IMR-90 (cell line): Measurements from ENCODE around the gene PCSK5. TPM values are rescaled to one million over a fixed set of nuclear protein-coding genes. Genes with fewer than 3 reads are reported as not detected.

Experiments
- ATAC-seq: fragments of 200-7000 bp; cut with Tn5 transposase; 2 replicates; pipeline ENCODE4 v1.9.1; 2020; ENCODE audit warnings: low read depth, mild to moderate bottlenecking, moderate library complexity
- BruUV-seq: library from RNA; stranded (reverse); fragments of 400-500 nt; replicated peaks from 2 replicates; lab custom pipeline; 2021; lab: Mats Ljungman, UMichigan
- CTCF ChIA-PET: fragments of 300-600 bp; formaldehyde crosslinking; extraction: SDS; loops from one replicate; lab custom pipeline; 2021; ENCODE audit warnings: antibody characterized with exemption; lab: Yijun Ruan, JAX
- POLR2A ChIA-PET: fragments of 300-600 bp; sonication (Branson Sonifier 250); formaldehyde crosslinking; loops from one replicate; lab custom pipeline; 2022; ENCODE audit warnings: antibody characterized with exemption; ENCODE audit not compliant: unreplicated experiment; lab: Charles Lee
- DNase-seq: peaks from one replicate; pipeline ENCODE4 v3.0.0; 2013
- H2AFZ ChIP-seq: replicated peaks from 2 replicates; pipeline ENCODE3; 2013; ENCODE audit warnings: low read length, mild to moderate bottlenecking; ENCODE audit not compliant: poor library complexity
- H2AK5ac ChIP-seq: 2 replicates; pipeline ENCODE4 v1.6.1; 2013; ENCODE audit warnings: low read depth, low read length, inconsistent platforms
- H2AK9ac ChIP-seq: replicated peaks from 2 replicates; pipeline ENCODE3; 2013; ENCODE audit warnings: mild to moderate bottlenecking, low read depth, low read length, moderate library complexity; ENCODE audit not compliant: poor library complexity
- H2BK120ac ChIP-seq: 2 replicates; pipeline ENCODE4 v1.6.1; 2013; ENCODE audit warnings: low read depth, low read length, inconsistent platforms
- H2BK15ac ChIP-seq: 3 replicates; pipeline ENCODE4 v1.6.1; 2013; ENCODE audit warnings: low read depth, low read length, inconsistent platforms
- H2BK20ac ChIP-seq: 2 replicates; pipeline ENCODE4 v1.6.1; 2013; ENCODE audit warnings: low read depth, mild to moderate bottlenecking, inconsistent platforms, low read length, moderate library complexity
- H2BK5ac ChIP-seq: 2 replicates; pipeline ENCODE4 v1.6.1; 2013; ENCODE audit warnings: mild to moderate bottlenecking, low read depth, low read length, inconsistent platforms; ENCODE audit not compliant: poor library complexity, severe bottlenecking
- H3K14ac ChIP-seq: replicated peaks from 2 replicates; pipeline ENCODE4 v1.6.1; 2013; ENCODE audit warnings: low read depth, low read length, inconsistent platforms
- H3K18ac ChIP-seq: 2 replicates; pipeline ENCODE4 v1.6.1; 2013; ENCODE audit warnings: low read depth, low read length, control low read depth
- H3K23ac ChIP-seq: 2 replicates; pipeline ENCODE4 v1.6.1; 2013; ENCODE audit warnings: low read depth, low read length, inconsistent platforms
- H3K27ac ChIP-seq: 2 replicates; pipeline ENCODE4 v1.5.1; 2013; ENCODE audit warnings: mild to moderate bottlenecking, control low read depth, low read length; ENCODE audit not compliant: insufficient read depth
- H3K27me3 ChIP-seq: 2 replicates; pipeline ENCODE4 v1.6.1; 2013; ENCODE audit warnings: low read length; ENCODE audit not compliant: control insufficient read depth, insufficient read depth
- H3K36me3 ChIP-seq: 2 replicates; pipeline ENCODE4 v1.6.1; 2013; ENCODE audit warnings: low read length, mixed read lengths; ENCODE audit not compliant: control insufficient read depth, insufficient read depth
- H3K4ac ChIP-seq: 2 replicates; pipeline ENCODE4 v1.6.1; 2013; ENCODE audit warnings: low read depth, low read length, inconsistent platforms
- H3K4me1 ChIP-seq: 2 replicates; pipeline ENCODE4 v1.6.1; 2013; ENCODE audit warnings: low read length, mixed read lengths; ENCODE audit not compliant: control insufficient read depth, insufficient read depth
- H3K4me2 ChIP-seq: 2 replicates; pipeline ENCODE4 v1.6.1; 2013; ENCODE audit warnings: low read depth, mild to moderate bottlenecking, control low read depth, low read length, moderate library complexity
- H3K4me3 ChIP-seq: 2 replicates; pipeline ENCODE4 v1.5.1; 2013; ENCODE audit warnings: low read depth, mild to moderate bottlenecking, control low read depth, low read length, moderate library complexity; ENCODE audit not compliant: insufficient read depth
- H3K56ac ChIP-seq: 2 replicates; pipeline ENCODE4 v1.6.1; 2013; ENCODE audit warnings: low read length, inconsistent platforms; ENCODE audit not compliant: insufficient read depth; ENCODE audit errors: extremely low read depth
- H3K79me1 ChIP-seq, 2 experiments: 2 replicates each; pipeline ENCODE4 v1.6.1; 2013; ENCODE audit warnings: low read length in 2 of 2, inconsistent platforms in 1 of 2, low read depth in 1 of 2
- H3K9ac ChIP-seq: 2 replicates; pipeline ENCODE4 v1.6.1; 2013; ENCODE audit warnings: low read depth, low read length, control low read depth
- H3K9me1 ChIP-seq: 2 replicates; pipeline ENCODE4 v1.6.1; 2013; ENCODE audit warnings: low read length, inconsistent platforms; ENCODE audit not compliant: insufficient read depth
- H3K9me3 ChIP-seq: 2 replicates; pipeline ENCODE4 v1.6.1; 2013; ENCODE audit warnings: low read length; ENCODE audit not compliant: control insufficient read depth, insufficient read depth
- H4K20me1 ChIP-seq: 2 replicates; pipeline ENCODE4 v1.6.1; 2013; ENCODE audit warnings: low read length, inconsistent platforms; ENCODE audit not compliant: insufficient read depth
- H4K5ac ChIP-seq: 2 replicates; pipeline ENCODE4 v1.6.1; 2013; ENCODE audit warnings: mild to moderate bottlenecking, low read depth, low read length, control low read depth
- H4K8ac ChIP-seq, 2 experiments: 2 replicates each; pipeline ENCODE4 v1.6.1; 2013; ENCODE audit warnings: low read depth in 2 of 2, low read length in 2 of 2, control low read depth in 1 of 2, inconsistent platforms in 1 of 2
- H4K91ac ChIP-seq: 2 replicates; pipeline ENCODE4 v1.6.1; 2013; ENCODE audit warnings: low read depth, low read length, inconsistent platforms; ENCODE audit not compliant: insufficient read depth
- BHLHE40 ChIP-seq: fragments of 150-350 bp; IDR thresholded peaks from 2 replicates; pipeline ENCODE4 v1.6.1; 2016; ENCODE audit warnings: mild to moderate bottlenecking, low read depth, low read length
- CEBPB ChIP-seq: IDR thresholded peaks from 2 replicates; pipeline ENCODE4 v1.6.1; 2012; ENCODE audit warnings: low read depth, low read length, improper control_type of control experiment
- CTCF ChIP-seq: conservative IDR thresholded peaks from 2 replicates; pipeline ENCODE4 v1.5.1; 2012; ENCODE audit warnings: mild to moderate bottlenecking, low read depth, low read length, improper control_type of control experiment
- FOS ChIP-seq: fragments of 150-350 bp; IDR thresholded peaks from 2 replicates; pipeline ENCODE4 v1.6.1; 2016; ENCODE audit warnings: low read depth, low read length
- RFX5 ChIP-seq: IDR thresholded peaks from 2 replicates; pipeline ENCODE4 v1.8.0; 2012; ENCODE audit warnings: low read depth, mild to moderate bottlenecking, low read length, moderate library complexity
- WGBS, 2 experiments: methylation state at CpG; one replicate each; pipeline versions ENCODE4 v1.1.5 to v1.1.7; 2013; ENCODE audit warnings: missing lambda C conversion rate in 2 of 2; ENCODE audit not compliant: insufficient read length in 1 of 2; ENCODE audit errors: extremely low coverage in 2 of 2; 5-methylcytosine and 5-hydroxymethylcytosine counted together
- dilution Hi-C: fragments of 300-500 bp; cut with HindIII; formaldehyde crosslinking; loops from one replicate; pipeline ENCODE4 v1.14.3; 2018; ENCODE audit warnings: low sequenced_read_pairs; ENCODE audit not compliant: unreplicated experiment
- in situ Hi-C: fragments of 300-500 bp; cut with MboI; formaldehyde crosslinking; loops from 3 replicates; pipeline ENCODE4 v1.14.3; 2019; ENCODE audit warnings: low sequenced_read_pairs, inconsistent platforms, mixed read lengths
- intact Hi-C: fragments of 100-400 bp; cut with micrococcal nuclease; formaldehyde crosslinking; loops from 2 replicates; pipeline ENCODE4 v1.10.0; 2022
- polyA plus RNA-seq, 3 experiments: library from polyadenylated mRNA; depleted of rRNA; stranded (reverse); fragments of >200 nt; gene quantifications; 2 replicates each; pipeline ENCODE4 v1.2.3, GENCODE V29; 2012; ENCODE audit warnings: low replicate concordance in 1 of 3
- total RNA-seq: library from RNA; depleted of rRNA; stranded (reverse); fragments of >200 nt; gene quantifications from 2 replicates; pipeline ENCODE4 v1.2.3, GENCODE V29; 2012

PCSK5 gene
- total and polyA plus RNA-seq, 2 of the 4 experiments (the other 2 are of a cell fraction): 1.5 to 3.0 TPM

- POLR2A ChIA-PET: no interaction called here
- H3K9me1 ChIP-seq: peaks cover 4% of the 10 kb centered on the region; the same call in 1 of the 2 replicates
- dilution Hi-C loops (no loop called here), intact Hi-C loops (loop anchor here (1.0 to 5.0 kb wide), 4 partner anchors 39 to 95 kb away; no protein-coding TSS in a partner anchor), in situ Hi-C loops (no loop called here)
- no peaks in the 10 kb centered on the region for H3K79me1 ChIP-seq
- H3K23ac ChIP-seq: peak overlapping the region; percentile 10; the same call in 1 of the 2 replicates
- TF ChIP-seq RFX5: peak; percentile 46; the same call in 1 of the 2 replicates
- peak; percentile 47; the same call in 1 of the 2 replicates for TF ChIP-seq FOS
- no peak for TF ChIP-seq CTCF
- TF ChIP-seq CEBPB: peak; percentile 96
- peak; percentile 73; the same call in 1 of the 2 replicates for TF ChIP-seq BHLHE40
- CTCF ChIA-PET: interaction anchor here (0.6 kb wide), 1 partner anchor 21 kb away, joined by 3 read pairs; no protein-coding TSS in a partner anchor
- H2BK20ac ChIP-seq: peak overlapping the region; percentile 72
- peak overlapping the region; percentile 21; the same call in 1 of the 2 replicates for H3K4me3 ChIP-seq
- no peaks in the 10 kb centered on the region for H3K9me3 ChIP-seq
- DNase-seq (peak; percentile 98), ATAC-seq (peak; percentile 94)
- peak overlapping the region; percentile 94 for H2BK5ac ChIP-seq
- no TSS peak for BruUV-seq
- peak overlapping the region; percentile 97 for H3K18ac ChIP-seq
- peak overlapping the region; percentile 93; the same call in 2 of the 3 replicates for H2BK15ac ChIP-seq
- no CpG with 5 or more reads among the region's 12 CpGs for WGBS, 2 experiments
- H3K4me1 ChIP-seq: peaks cover 7% of the 10 kb centered on the region
- peak overlapping the region; percentile 50 for H3K9ac ChIP-seq
- H3K27me3 ChIP-seq: no peaks in the 10 kb centered on the region
- H4K20me1 ChIP-seq: no peaks in the 10 kb centered on the region
- peak overlapping the region; percentile 90 for H3K27ac ChIP-seq
- peak overlapping the region; percentile 88 for H4K5ac ChIP-seq
- H3K4me2 ChIP-seq: peak overlapping the region; percentile 88
- peak overlapping the region; percentile 23 to 73; a peak in 3 of 4 replicates for H4K8ac ChIP-seq
- H3K56ac ChIP-seq: peak overlapping the region; percentile 46; the same call in 1 of the 2 replicates
- peak overlapping the region; percentile 76 for H2BK120ac ChIP-seq
- no peak overlapping the region for H2AK9ac ChIP-seq
- H3K36me3 ChIP-seq: no peaks in the 10 kb centered on the region
- 0 out of 2 replicates have a peak overlapping the region, but pooled peaks have one; percentile 70 for H2AK5ac ChIP-seq
- H4K91ac ChIP-seq: peak overlapping the region; percentile 59
- peak overlapping the region; percentile 77; the same call in 1 of the 2 replicates for H3K4ac ChIP-seq
- H2AFZ ChIP-seq: peak overlapping the region; percentile 67
- peak overlapping the region; percentile 77 for H3K14ac ChIP-seq
Observed at GRCh38 chr9:76255781-76256455, 365.4 kb downstream of the PCSK5 start.
